HL-60 (cell line): ENCODE results near the gene AFDN.

Experiments
- DNase-seq, 2 experiments: peaks; one replicate each; pipeline ENCODE4 v3.0.0-alpha.2; 2010 to 2020; ENCODE audit warnings: low read depth in 1 of 2, low spot score in 1 of 2
- H3K27ac ChIP-seq: fragments of 250-450 bp; sonication (Bioruptor Pico); replicated peaks from 2 replicates; pipeline ENCODE4 v1.5.1; 2020; ENCODE audit warnings: mild to moderate bottlenecking, moderate library complexity
- H3K27me3 ChIP-seq: fragments of 250-450 bp; sonication (Bioruptor Pico); 2 replicates; pipeline ENCODE4 v1.5.1; 2021; ENCODE audit warnings: mild to moderate bottlenecking, moderate library complexity; ENCODE audit not compliant: insufficient read depth, poor library complexity, severe bottlenecking
- H3K4me3 ChIP-seq: replicated peaks from 2 replicates; pipeline ENCODE4 v1.5.1; 2011; ENCODE audit warnings: mild to moderate bottlenecking, control low read depth, low read length; ENCODE audit not compliant: insufficient read depth
- CTCF ChIP-seq: IDR thresholded peaks from one replicate; pipeline ENCODE4 v1.5.1; 2011; ENCODE audit warnings: low read length, control low read depth, inconsistent platforms; ENCODE audit not compliant: insufficient read depth
- GABPA ChIP-seq: IDR thresholded peaks from 2 replicates; pipeline ENCODE4 v1.6.1; 2012; ENCODE audit warnings: low read depth
- POLR2AphosphoS5 ChIP-seq: IDR thresholded peaks from 2 replicates; pipeline ENCODE4 v1.6.1; 2012; ENCODE audit warnings: low read depth
- REST ChIP-seq: IDR thresholded peaks from 2 replicates; pipeline ENCODE4 v1.6.1; 2012; ENCODE audit warnings: low read depth; ENCODE audit not compliant: insufficient replicate concordance
- SPI1 ChIP-seq: IDR thresholded peaks from 2 replicates; pipeline ENCODE4 v1.6.1; 2012; ENCODE audit warnings: low read depth, mild to moderate bottlenecking, borderline replicate concordance

The AFDN gene

GRCh38 chr6:167997642-167998041, 170.9 kb downstream of the AFDN start, which contains the start of gene KIF25:
Gene KIF25 (plus strand): TSS chr6:167997671. CDS start chr6:168029586, 31,915 bp downstream.
- TF ChIP-seq CTCF, result no peak
- no peak for TF ChIP-seq GABPA
- no peak for TF ChIP-seq POLR2AphosphoS5
- no peak for TF ChIP-seq REST
- TF ChIP-seq SPI1, result no peak
- no peak within 1 kb of the TSS for H3K27ac ChIP-seq
- H3K4me3 ChIP-seq, result no peak within 1 kb of the TSS
- H3K27me3 ChIP-seq, result no peaks in the 10 kb centered on the region
- DNase-seq, result no peak

GRCh38 chr6:167998215-167998614, 171.5 kb downstream of the AFDN start:
- DNase-seq, result no peak
- H3K27ac ChIP-seq, result no peak overlapping the region
- H3K27me3 ChIP-seq, result no peaks in the 10 kb centered on the region
- TF ChIP-seq REST (no peak), POLR2AphosphoS5 (no peak), SPI1 (no peak), GABPA (no peak), CTCF (no peak)
- H3K4me3 ChIP-seq, result no peak overlapping the region

GRCh38 chr6:168000198-168001028, 173.7 kb downstream of the AFDN start:
- Histone ChIP-seq H3K27me3 (no peaks in the 10 kb centered on the region), H3K4me3 (no peak overlapping the region), H3K27ac (no peak overlapping the region)
- no peak for DNase-seq
- TF ChIP-seq CTCF, result no peak
- no peak for TF ChIP-seq POLR2AphosphoS5
- TF ChIP-seq GABPA, result no peak
- no peak for TF ChIP-seq SPI1
- TF ChIP-seq REST, result no peak
